Esophagus squamous epithelium (tissue), 5 donors: Measurements from ENCODE around the gene MAN1C1. TPM values are rescaled to one million over a fixed set of nuclear protein-coding genes. Genes with fewer than 3 reads are reported as not detected.
"Not testable (repeated sequence)": the region's sequence is repeated elsewhere in the genome, so short reads cannot be mapped to it uniquely, and the experiment has no call there.

Source experiments
- DNase-seq: peaks from one replicate; lab custom pipeline; 2025; lab: John Stamatoyannopoulos, UW
- H3K27ac ChIP-seq, 4 donors: fragments of 200-600 bp; sonication (generic); one replicate each; pipeline ENCODE4 v1.5.1; 2016 to 2019; ENCODE audit warnings: mild to moderate bottlenecking in 1 of 4
- H3K27me3 ChIP-seq, 4 donors: fragments of 200-600 bp; sonication (generic); 1 replicate in 3 of 4; 2 replicates in 1 of 4; pipeline versions ENCODE4 v1.5.1 to v1.6.0; 2017 to 2021; ENCODE audit warnings: antibody characterized with exemption in 1 of 4
- H3K36me3 ChIP-seq, 3 donors: fragments of 200-600 bp; sonication (generic); one replicate each; pipeline ENCODE4 v1.5.1; 2016 to 2019
- H3K4me1 ChIP-seq, 3 donors: fragments of 200-600 bp; sonication (generic); one replicate each; pipeline ENCODE4 v1.5.1; 2017 to 2019
- H3K4me3 ChIP-seq, 4 donors: fragments of 200-600 bp; sonication (generic); 1 replicate in 3 of 4; 2 replicates in 1 of 4; pipeline ENCODE4 v1.5.1; 2016 to 2019; ENCODE audit warnings: mild to moderate bottlenecking in 2 of 4, moderate library complexity in 1 of 4
- H3K9me3 ChIP-seq, 3 donors: fragments of 200-600 bp; sonication (generic); one replicate each; pipeline ENCODE4 v1.5.1; 2016 to 2019
- CTCF ChIP-seq, 6 experiments: fragments of 450-650 bp in 4 of 6; fragments of 200-600 bp in 2 of 6; sonication (generic) in 2 of 6; IDR thresholded peaks; one replicate each; pipeline ENCODE4 v1.5.1; 2016 to 2019; ENCODE audit warnings: antibody characterized with exemption in 6 of 6, mild to moderate bottlenecking in 4 of 6, moderate library complexity in 4 of 6
- POLR2A ChIP-seq, 4 donors: fragments of 450-650 bp; IDR thresholded peaks; one replicate each; pipeline ENCODE4 v1.6.1; 2017; ENCODE audit warnings: antibody characterized with exemption in 4 of 4, mild to moderate bottlenecking in 4 of 4, moderate library complexity in 3 of 4
- WGBS, 2 donors: methylation state at CpG; one replicate each; pipeline ENCODE4 v1.1.5; 2018; 5-methylcytosine and 5-hydroxymethylcytosine counted together
- intact Hi-C: fragments of 100-400 bp; cut with DNase I; formaldehyde crosslinking; loops from one replicate; pipeline ENCODE4 v1.15.0; 2022
- total RNA-seq, 4 donors: library from RNA; depleted of rRNA; stranded (reverse); fragments of >200 nt; gene quantifications; one replicate each; pipeline ENCODE4 v1.1.0, GENCODE V29; 2016
- donor health status: DM: yes; HTN: yes; CAD: no.

Gene MAN1C1
- total RNA-seq, 4 donors from 2014 or later: 0.91 to 7.4 (median 3.8) TPM

DNA sequence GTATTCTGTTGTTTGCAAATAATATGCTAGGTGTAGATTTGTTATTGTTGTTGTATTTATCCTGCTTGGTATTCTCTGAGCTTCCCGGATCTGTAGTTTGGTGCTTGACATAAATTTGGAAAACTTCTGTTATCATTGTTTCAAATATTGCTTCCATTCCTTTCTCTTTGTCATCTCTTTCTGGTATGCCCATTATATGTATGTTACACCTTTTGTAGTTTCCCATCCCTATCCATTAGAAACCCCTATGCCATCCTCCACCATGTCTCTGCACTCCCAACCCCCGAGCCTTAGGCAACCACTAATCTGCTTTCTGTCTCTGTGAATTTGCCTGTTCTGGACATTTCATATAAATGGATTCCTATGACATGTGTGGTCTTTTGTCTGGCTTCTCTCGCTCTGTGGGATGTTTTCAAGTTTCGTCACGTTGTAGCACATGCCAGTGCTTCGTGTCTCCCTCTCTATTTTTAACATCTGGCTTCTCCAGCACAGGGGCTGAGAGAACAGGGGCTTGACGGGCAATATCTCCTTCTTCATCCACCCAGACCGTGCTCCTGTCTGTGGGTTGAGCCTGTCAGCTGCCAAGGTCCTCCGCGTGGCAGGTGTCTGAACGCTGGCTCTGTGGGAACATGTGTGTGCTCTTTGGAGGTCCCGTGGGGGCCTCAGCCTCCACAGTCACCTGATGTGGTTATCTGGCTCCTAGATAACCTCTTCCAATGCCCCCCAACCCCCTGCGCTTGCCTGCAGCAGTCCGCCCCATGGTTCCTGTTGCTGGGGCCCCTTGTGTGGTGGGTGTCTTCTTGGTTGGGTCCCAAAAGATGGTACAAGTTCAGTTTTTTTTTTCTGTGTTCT is 32.8 kb upstream of the MAN1C1 start:
- 79 to 81% methylated on average over 8 to 14 of the region's 14 CpGs for WGBS, 2 donors
- Histone ChIP-seq H3K36me3 (no peaks in the 10 kb centered on the region), H3K9me3 (no peaks in the 10 kb centered on the region), H3K4me1 (peaks cover 0 to 11% (median 0%) of the 10 kb centered on the region in 3 donors), H3K4me3 (no peak overlapping the region), H3K27ac (no peak overlapping the region), H3K27me3 (no peaks in the 10 kb centered on the region)
- intact Hi-C loops: no loop called here
- TF ChIP-seq POLR2A (IDR thresholded peaks at IDR 0.05): no peak
- DNase-seq: no peak

GRCh38 chr1:25586181-25586588 is 30.4 kb upstream of the MAN1C1 start:
- no peak for DNase-seq
- no peaks in the 10 kb centered on the region for H3K36me3 ChIP-seq
- H3K27ac ChIP-seq: no peak overlapping the region
- intact Hi-C loops: no loop called here
- H3K27me3 ChIP-seq: no peaks in the 10 kb centered on the region
- H3K4me3 ChIP-seq: no peak overlapping the region
- H3K4me1 ChIP-seq: peaks cover 0 to 11% (median 0%) of the 10 kb centered on the region in 3 donors
- no peaks in the 10 kb centered on the region for H3K9me3 ChIP-seq
- WGBS, 2 donors: 94 to 96% methylated on average over 3 to 12 of the region's 16 CpGs
- TF ChIP-seq POLR2A (IDR thresholded peaks at IDR 0.05) (no peak), CTCF (IDR thresholded peaks at IDR 0.05) (no peak)

- no peak for DNase-seq
- 91 to 97% methylated on average over 6 to 7 of the region's 8 CpGs for WGBS, 2 donors
- no peak for TF ChIP-seq POLR2A (IDR thresholded peaks at IDR 0.05)
- Histone ChIP-seq H3K36me3 (no peaks in the 10 kb centered on the region), H3K27ac (no peak overlapping the region), H3K9me3 (no peaks in the 10 kb centered on the region), H3K4me1 (peaks cover 0 to 11% (median 0%) of the 10 kb centered on the region in 3 donors), H3K4me3 (no peak overlapping the region), H3K27me3 (no peaks in the 10 kb centered on the region)
- intact Hi-C loops: no loop called here
Observed at GRCh38 chr1:25587290-25587689, 29.3 kb upstream of the MAN1C1 start.

DNA sequence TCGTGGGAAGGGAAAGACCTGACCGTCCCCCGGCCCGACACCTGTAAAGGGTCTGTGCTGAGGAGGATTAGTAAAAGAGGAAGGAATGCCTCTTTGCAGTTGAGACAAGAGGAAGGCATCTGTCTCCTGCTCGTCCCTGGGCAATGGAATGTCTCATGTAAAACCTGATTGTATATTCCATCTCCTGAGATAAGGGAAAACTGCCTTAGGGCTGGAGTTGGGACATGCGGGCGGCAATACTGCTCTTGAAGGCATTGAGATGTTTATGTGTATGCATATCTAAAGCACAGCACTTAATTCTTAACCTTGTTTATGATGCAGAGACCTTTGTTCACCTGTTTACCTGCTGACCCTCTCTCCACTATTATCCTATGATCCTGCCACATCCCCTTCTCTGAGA is 28.4 kb upstream of the MAN1C1 start:
- H3K27ac ChIP-seq, H3K9me3 ChIP-seq, intact Hi-C loops, H3K4me3 ChIP-seq, DNase-seq, H3K27me3 ChIP-seq, H3K36me3 ChIP-seq: not testable (repeated sequence)
- 72 to 82% methylated on average over 3 to 7 of the region's 7 CpGs for WGBS, 2 donors
- peaks cover 0 to 11% (median 0%) of the 10 kb centered on the region in 3 donors for H3K4me1 ChIP-seq

DNA sequence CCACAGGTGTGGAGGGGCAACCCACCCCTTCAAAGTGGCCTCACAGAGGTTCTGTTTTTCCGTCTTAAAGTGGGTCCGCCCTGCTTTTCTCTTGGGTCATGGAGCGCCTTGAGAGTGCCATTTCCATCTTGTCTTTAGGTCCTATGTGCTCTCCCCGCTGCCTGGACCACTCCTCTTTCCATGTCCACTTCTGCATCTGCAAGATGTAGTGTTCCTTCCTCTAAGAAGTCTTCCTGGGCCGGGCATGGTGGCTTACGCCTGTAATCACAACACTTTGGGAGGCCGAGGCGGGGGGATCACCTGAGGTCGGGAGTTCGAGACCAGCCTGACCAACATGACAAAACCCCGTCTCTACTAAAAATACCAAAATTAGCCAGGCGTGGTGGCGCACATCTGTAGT is 27.8 kb upstream of the MAN1C1 start:
- DNase-seq, intact Hi-C loops, H3K36me3 ChIP-seq, H3K27ac ChIP-seq, H3K9me3 ChIP-seq, H3K4me3 ChIP-seq, H3K27me3 ChIP-seq: not testable (repeated sequence)
- H3K4me1 ChIP-seq: peaks cover 0 to 11% (median 0%) of the 10 kb centered on the region in 3 donors
- 96 to 100% methylated on average over 4 to 13 of the region's 13 CpGs for WGBS, 2 donors

DNA sequence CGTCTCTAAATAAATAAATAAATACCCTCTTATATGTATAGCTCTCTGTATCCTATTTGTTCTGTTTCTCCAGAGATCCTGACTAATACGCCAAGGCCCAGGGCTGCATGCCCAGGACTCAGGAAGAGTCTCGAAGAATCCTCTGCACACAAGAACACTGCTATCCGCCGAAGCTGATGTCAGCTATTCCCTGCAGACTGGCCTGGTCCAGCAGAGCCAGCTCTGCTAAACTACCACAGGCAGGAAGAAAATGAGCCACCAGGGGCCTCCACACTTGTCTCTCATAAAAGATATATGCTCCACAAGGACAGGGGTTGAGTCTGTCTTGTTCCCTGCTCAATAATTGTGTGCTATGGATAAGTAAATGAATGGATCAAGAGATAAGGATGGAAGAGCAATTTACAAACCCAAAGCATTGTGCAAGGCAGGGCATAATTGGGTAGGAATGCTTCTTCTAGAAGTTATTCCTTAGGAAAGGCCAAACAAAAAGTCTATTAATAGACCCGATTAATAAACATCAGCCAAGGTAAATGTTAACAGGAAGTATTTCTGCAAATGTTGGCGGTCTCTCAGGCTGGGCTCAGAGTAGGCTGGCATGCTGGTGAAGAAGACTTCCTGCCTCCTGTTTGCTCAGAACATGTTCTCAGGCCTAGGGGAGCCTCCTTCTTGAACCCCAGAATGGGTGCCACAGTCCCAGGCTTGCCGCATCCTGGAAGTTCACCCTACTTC is 26.3 kb upstream of the MAN1C1 start:
- H3K9me3 ChIP-seq: no peaks in the 10 kb centered on the region
- WGBS, 2 donors: 62 to 65% methylated on average over 7 of the region's 8 CpGs
- no peak overlapping the region for H3K4me3 ChIP-seq
- no peak for TF ChIP-seq POLR2A (IDR thresholded peaks at IDR 0.05)
- no peak for TF ChIP-seq CTCF (IDR thresholded peaks at IDR 0.05)
- no peaks in the 10 kb centered on the region for H3K27me3 ChIP-seq
- intact Hi-C loops: no loop called here
- H3K4me1 ChIP-seq: peaks cover 0 to 11% (median 0%) of the 10 kb centered on the region in 3 donors
- H3K27ac ChIP-seq: peak overlapping the region in 3 of 4 donors; percentile 3 to 6 (median 4)
- DNase-seq: no peak
- no peaks in the 10 kb centered on the region for H3K36me3 ChIP-seq

GRCh38 chr1:25593861-25594260 is 22.7 kb upstream of the MAN1C1 start:
- intact Hi-C loops: no loop called here
- DNase-seq: no peak
- H3K4me3 ChIP-seq: no peak overlapping the region
- 67 to 71% methylated on average over 2 of the region's 2 CpGs for WGBS, 2 donors
- no peaks in the 10 kb centered on the region for H3K36me3 ChIP-seq
- no peak overlapping the region for H3K27ac ChIP-seq
- H3K9me3 ChIP-seq: peaks cover 0 to 4% (median 2%) of the 10 kb centered on the region in 3 donors
- TF ChIP-seq CTCF (IDR thresholded peaks at IDR 0.05) (no peak), POLR2A (IDR thresholded peaks at IDR 0.05) (no peak)
- no peaks in the 10 kb centered on the region for H3K27me3 ChIP-seq
- H3K4me1 ChIP-seq: peaks cover 0 to 11% (median 0%) of the 10 kb centered on the region in 3 donors
